DMS153 (cell line): ENCODE measurements around the gene NEDD4L.

Source experiments
- DNase-seq: peaks from one replicate; lab custom pipeline; 2025; lab: John Stamatoyannopoulos, UW

The NEDD4L gene

DNA sequence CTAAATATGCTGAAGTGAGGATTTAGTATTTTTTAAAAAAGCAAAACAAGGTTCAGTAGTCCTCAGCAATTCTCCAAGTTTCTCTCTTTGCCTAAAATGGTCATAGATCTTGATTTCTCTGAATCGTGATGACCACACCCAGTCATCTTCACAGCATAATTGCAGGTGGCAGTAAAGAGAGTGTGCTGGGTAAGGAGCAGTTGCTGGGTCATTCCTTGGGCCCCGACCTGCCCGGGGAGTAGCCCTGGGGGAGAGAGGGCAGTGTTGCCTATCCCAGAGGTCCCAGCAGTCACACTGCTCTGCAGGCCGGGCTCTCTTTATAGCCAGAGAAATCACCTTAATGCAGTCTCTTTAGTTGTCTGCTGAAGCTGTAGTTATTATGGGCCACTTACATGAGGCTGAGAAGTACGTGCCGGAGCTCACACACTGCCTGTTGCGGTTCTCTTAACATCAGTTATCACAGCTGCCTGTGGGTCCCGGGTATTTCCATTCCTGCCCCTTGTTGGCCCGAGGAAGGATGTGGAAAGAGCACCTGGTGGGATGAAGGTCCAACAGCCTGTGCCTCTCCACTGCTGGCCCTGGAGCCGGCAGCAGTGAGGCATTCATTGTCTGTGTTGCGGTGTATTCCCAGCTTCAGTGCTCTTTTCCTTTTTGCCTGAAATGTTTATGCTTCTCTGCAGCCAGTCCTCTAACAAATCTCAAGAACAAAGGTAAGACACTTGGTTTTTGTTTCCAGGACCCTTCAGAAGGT lies 354.8 kb downstream of the NEDD4L start:
- DNase-seq: no peak

- DNase-seq: peak; percentile 31
Observed at GRCh38 chr18:58400331-58400870, 356.4 kb downstream of the NEDD4L start.

GRCh38 chr18:58401191-58401590 lies 357.2 kb downstream of the NEDD4L start:
- no peak for DNase-seq

- no peak for DNase-seq
Observed at GRCh38 chr18:58402247-58402646, 358.2 kb downstream of the NEDD4L start.

- no peak for DNase-seq
Observed at GRCh38 chr18:58402951-58403702, 359.1 kb downstream of the NEDD4L start.

DNA sequence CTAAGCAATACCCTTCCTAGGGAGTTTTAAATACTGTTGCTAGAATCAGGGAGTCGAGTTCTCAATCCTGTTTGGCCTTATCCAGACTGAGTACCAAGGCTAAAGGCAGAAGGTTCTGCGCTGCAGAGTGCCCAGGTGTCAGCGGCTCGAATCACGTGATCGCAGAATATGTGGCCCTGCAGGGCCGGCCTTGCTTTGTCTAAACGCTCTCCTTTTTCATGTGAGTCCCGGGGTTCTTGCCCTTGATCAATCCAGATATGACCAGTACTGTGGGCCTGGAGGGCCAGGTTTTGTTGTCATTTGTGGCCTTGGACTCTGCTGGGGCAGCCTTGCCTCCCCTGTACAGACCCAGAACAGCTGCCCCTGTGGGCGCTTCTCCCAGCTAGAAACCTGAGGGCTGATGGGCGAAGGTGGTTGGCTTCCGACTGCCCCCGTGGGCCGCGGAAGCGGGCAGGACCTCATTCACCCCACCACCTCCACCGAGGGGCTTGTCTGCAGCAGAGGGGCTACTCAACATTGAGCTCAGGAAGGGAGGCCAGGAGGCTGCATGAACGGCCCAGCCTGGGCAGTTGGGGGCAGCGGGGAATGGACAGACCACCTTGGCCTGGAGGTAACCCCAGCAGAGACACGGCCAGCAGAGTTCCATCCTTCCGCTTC lies 359.9 kb downstream of the NEDD4L start:
- no peak for DNase-seq

- no peak for DNase-seq
Observed at GRCh38 chr18:58405107-58405898, 361.3 kb downstream of the NEDD4L start.

DNA sequence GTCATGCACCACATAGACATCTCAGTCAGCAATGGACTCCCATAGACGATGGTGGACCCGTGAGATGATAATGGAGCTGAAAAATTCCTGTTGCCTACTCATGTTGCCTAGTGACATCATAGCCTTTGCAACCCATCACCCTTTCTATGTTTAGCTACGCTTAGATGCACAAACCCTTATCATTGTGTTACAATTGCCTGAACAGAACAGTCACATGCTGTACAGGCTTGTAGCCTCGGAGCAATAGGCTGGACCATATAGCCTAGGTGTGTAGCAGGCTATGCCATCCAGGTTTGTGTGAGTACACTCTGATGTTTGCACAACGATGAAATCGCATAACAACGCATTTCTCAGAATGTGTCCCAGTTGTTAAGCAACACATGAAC lies 363.2 kb downstream of the NEDD4L start:
- no peak for DNase-seq

DNA sequence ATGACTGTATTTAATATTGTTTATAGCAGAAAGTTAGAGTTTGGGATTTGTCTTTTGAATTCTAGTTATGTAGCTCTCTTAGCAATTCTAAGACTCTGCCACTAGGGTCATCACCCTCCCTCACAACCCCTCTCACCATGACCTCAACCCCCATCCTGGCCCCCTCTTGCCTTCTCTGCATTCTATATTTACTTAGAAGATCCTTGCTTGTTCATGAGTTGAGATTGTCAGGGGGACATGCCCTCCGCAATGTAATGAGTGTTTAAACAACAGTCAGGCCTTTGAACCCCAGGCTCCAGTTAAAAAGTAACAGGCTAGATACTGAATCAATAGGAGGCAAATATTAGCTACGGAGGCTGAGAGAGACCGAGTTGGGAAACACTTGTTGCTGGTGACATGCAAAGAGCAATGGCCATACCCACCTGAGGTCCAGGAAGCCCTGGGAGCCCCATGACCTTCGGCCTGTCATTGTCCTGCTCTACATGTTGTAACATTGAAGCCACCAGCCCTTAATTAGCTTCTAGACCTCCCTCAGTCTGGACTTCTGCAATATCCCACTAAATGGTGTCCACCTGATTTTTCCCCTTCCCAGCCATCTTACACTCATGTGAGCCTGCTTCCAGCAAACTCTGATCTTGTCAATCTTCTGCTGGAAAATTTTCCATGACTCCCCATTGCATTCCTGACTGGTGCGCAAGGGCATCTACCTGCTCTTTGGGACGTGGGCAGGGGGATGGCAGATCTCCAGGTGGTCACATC lies 363.8 kb downstream of the NEDD4L start:
- no peak for DNase-seq

DNA sequence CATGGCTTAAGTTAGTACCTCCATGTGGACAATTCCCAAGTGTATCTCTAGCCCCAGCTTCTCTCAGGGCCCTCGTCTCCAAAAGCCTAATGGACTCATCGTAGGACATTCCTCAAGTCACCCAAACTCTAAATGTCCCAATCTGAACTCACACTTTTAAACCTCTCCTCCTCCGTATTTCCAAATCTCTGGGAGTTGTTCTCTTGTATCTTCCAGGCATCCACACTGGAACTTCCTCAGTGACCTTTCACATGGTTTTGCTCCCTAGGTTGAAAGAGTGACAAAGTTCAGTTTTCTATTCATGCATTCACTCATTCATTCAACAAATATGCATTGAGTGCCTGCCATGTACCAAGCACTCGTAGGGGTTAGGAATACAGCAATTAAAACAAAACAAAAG lies 364.6 kb downstream of the NEDD4L start:
- DNase-seq: no peak

- no peak for DNase-seq
Observed at GRCh38 chr18:58409802-58410445, 365.9 kb downstream of the NEDD4L start.

GRCh38 chr18:58411323-58411722 lies 367.3 kb downstream of the NEDD4L start:
- no peak for DNase-seq

GRCh38 chr18:58412844-58413666 lies 369.0 kb downstream of the NEDD4L start:
- DNase-seq: peak; percentile 34

- DNase-seq: no peak
Observed at GRCh38 chr18:58413667-58414628, 369.9 kb downstream of the NEDD4L start.

- DNase-seq: no peak
Observed at GRCh38 chr18:58416014-58416703, 372.1 kb downstream of the NEDD4L start.

DNA sequence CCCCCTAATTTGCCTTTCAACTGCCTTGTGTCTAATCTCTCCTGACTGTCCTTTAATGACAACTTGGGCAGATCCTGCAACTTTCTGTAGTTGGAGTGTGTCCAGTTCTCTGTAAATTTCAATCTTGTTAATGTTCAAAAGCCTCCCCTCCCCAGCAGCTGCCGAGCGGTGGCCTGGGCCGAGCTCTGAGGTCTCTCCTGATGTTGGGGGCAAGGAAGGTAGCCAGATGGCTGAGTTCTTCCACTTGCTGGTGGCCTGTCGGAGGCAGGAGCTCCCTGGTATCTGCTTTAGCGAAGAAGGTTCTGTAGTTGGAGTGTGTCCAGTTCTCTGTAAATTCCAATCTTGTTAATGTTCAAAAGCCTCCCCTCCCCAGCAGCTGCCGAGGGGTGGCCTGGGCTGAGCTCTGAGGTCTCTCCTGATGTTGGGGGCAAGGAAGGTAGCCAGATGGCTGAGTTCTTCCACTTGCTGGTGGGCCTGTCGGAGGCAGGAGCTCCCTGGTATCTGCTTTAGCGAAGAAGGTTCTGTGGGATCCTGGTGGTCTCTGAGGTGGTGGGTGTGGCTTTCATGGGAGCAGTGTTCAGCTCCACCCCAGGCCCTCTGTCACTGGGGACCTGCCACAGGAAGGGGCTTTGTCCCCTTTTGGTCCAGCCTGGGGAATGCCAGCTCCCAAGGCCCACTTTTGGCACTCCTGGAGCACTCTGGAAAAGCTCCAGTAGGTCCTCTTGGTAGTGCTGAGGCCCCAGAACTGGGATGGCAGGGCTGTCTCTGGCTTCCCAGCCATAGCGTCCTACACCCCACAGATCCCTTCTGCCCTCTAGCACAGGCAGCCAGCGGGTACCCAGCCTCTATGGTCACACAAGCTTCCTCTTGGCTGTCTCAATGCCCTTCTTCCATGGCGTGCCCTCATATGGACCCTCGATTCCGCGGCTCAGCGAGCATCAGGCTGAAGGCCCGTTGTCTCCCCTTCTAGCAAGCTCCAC lies 373.0 kb downstream of the NEDD4L start:
- no peak for DNase-seq

DNA sequence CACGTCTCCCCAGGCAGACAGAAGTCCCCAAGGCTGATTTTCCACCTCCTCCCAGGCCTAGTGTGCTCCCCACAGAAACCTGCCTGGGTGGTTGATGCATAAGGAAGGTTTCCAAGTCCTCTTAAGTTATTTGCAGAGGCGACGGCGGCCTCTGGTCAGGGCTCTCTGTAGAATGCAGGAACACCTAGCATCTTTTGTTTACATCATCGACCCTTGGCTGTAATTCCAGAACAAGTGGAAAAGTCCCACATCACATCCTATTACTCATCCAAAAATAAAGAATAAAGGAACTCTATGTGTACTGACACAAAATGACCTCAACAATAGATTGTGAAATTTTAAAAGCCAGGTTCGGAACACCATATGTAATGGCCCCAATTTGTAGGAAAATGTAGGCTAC lies 373.7 kb downstream of the NEDD4L start:
- no peak for DNase-seq
